ENCODE data around the gene FGF3. TPM values are rescaled to one million over a fixed set of nuclear protein-coding genes. Genes with fewer than 3 reads are reported as not detected.

The FGF3 gene
- total RNA-seq (not detected), polyA plus RNA-seq (not detected)

- Histone ChIP-seq H3K27ac (no peak within 1 kb of the TSS), H3K9me3 (no peaks in the 10 kb centered on the region), H3K27me3 (peaks cover 0 to 5% (median 1%) of the 10 kb centered on the region in 4 donors), H3K4me3 (no peak within 1 kb of the TSS), H3K4me1 (no peaks in the 10 kb centered on the region), H3K36me3 (no peaks in the 10 kb centered on the region)
- no peak for ATAC-seq
- 1% methylated on average over 52 to 105 of the region's 105 CpGs for WGBS, 2 donors
- DNase-seq = peak in 1 of 6 donors; percentile 20
- no peak for TF ChIP-seq CTCF (IDR thresholded peaks at IDR 0.05)
- intact Hi-C loops (cut with DNase I) = no loop called here
- no peak for FAIRE-seq
These were observed at the start of gene FGF3 for GRCh38 chr11:69818603-69819441. Gene FGF3, minus strand, starts transcription at chr11:69819416. Its CDS starts 483 bp downstream, at chr11:69818933.

DNA sequence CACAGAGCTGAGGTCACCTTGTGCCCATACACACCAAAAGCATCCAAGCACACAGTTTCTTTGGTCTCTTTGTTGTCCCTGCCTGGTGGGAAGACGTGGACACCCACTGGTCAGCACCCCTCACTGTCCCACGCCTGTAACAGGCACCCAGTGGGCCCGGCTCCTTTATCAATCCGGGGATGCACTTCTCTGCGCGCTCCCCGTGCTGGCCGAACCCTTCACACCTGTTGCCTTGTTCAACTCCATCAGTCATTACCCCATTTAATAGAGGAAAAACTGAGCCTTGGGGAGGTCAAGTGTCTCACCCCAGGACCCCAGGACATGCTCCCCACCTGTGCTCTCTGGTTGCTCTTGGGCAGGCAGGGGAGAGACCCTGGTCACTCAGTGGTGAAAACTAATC is 49.7 kb upstream of the FGF3 start:
- Histone ChIP-seq H3K9me3 (no peaks in the 10 kb centered on the region), H3K4me1 (no peaks in the 10 kb centered on the region), H3K27me3 (no peaks in the 10 kb centered on the region), H3K4me3 (no peak overlapping the region), H3K36me3 (no peaks in the 10 kb centered on the region), H3K27ac (no peak overlapping the region)
- ATAC-seq = no peak
- intact Hi-C loops (cut with DNase I) = no loop called here
- DNase-seq = no peak
- no peak for TF ChIP-seq CTCF (IDR thresholded peaks at IDR 0.05)
- 77% methylated on average over 8 of the region's 8 CpGs for WGBS, 2 donors
- no peak for FAIRE-seq

DNA sequence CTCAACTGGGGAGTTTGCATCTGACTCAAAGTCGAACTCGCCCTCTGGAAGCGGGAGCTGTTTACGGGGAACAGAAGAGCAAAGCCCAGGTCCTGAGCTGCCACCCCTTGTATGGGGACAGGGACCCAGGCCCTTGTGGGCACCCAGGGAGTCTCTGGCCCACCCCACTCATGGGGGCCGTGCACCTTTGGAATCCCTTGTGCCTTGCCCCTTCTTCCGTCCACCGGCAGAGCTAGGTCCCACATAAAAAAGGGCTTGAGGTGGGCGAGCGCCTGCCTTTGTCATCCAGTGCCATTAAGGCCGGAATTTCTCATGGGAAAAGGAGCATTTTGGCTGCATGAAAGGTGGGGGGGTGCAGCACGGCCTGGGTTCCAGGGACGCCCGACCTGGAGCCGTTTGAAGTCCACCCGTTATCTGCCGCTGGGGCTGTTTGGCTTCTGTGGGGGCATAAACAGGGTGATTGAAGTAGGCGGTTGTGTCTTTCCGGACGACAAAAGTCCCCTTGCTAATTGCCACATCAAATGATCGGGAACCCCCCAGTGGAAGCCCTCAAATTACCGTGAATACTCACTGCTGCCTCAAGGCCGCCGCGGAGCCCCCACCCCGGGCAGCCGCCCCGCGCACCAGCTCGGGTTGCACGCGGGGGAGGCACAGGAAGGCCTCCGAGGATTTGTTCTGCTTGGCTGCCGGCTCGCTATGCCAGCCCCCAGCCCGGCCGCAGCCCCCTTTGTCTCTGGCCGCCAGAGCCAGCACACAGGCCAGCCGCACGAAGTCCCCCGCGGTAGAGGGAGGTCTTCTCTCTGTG is 49.0 kb upstream of the FGF3 start:
- Histone ChIP-seq H3K9me3 (no peaks in the 10 kb centered on the region), H3K4me3 (no peak overlapping the region), H3K27me3 (no peaks in the 10 kb centered on the region), H3K27ac (no peak overlapping the region), H3K36me3 (no peaks in the 10 kb centered on the region), H3K4me1 (no peaks in the 10 kb centered on the region)
- 37 to 41% methylated on average over 40 to 41 of the region's 41 CpGs for WGBS, 2 donors
- no peak for FAIRE-seq
- no peak for DNase-seq
- intact Hi-C loops (cut with DNase I) = no loop called here
- no peak for ATAC-seq
- TF ChIP-seq CTCF (IDR thresholded peaks at IDR 0.05) = no peak

DNA sequence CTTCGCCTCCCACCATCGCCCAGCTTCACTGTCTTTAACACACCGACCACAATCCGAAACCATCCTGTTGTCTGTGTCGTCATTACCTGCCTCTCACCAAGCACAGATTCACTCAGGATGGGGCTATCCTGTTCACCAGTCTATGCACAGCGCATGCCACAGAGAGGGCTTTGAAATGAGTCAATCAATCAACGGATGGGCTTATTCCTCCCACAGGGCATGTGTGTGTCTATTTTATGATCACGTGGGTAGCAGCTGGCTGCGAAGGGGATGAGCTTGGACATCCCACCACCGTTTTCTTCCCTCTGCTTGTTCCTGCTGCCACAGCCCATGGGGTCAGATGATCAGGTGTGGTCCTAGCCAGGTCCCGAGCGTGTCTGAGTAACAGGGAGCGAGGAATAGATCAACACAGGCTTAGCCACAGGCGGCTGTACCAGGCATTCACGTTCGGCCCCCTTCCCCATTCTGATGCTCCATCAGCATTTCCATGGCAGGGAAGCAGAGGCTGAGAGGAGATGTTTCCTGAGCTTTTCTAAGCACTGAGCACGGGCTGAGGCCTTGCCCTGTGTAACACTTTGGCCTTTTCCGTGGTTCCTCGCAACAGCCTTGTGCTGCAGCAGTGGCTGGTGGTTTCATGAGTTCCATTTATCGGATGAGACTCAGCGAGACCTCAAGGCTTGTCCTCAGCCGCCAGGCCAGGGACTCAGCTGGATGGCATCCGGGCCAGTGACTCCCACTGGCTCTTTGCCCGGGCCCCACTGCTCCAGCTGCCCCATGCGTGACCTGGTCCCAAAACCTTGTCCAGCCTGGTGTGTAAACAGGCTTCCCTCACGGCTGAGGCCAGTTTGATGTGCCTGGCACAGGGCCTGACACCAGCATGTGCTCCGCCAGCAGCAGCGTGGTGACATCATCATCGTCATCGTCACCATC is 48.1 kb upstream of the FGF3 start:
- no peak overlapping the region for H3K4me3 ChIP-seq
- FAIRE-seq (no peak), ATAC-seq (no peak), DNase-seq (no peak)
- TF ChIP-seq CTCF (IDR thresholded peaks at IDR 0.05) = no peak
- H3K4me1 ChIP-seq = no peaks in the 10 kb centered on the region
- intact Hi-C loops (cut with DNase I) = no loop called here
- H3K27ac ChIP-seq = no peak overlapping the region
- no peaks in the 10 kb centered on the region for H3K27me3 ChIP-seq
- H3K9me3 ChIP-seq = no peaks in the 10 kb centered on the region
- 65 to 72% methylated on average over 30 of the region's 30 CpGs for WGBS, 2 donors
- H3K36me3 ChIP-seq = no peaks in the 10 kb centered on the region
